ENCODE measurements around the gene DMRT1.
"Not testable (repeated sequence)": the region's sequence is repeated elsewhere in the genome, so short reads cannot be mapped to it uniquely, and the experiment has no call there.

DMRT1 gene

DNA sequence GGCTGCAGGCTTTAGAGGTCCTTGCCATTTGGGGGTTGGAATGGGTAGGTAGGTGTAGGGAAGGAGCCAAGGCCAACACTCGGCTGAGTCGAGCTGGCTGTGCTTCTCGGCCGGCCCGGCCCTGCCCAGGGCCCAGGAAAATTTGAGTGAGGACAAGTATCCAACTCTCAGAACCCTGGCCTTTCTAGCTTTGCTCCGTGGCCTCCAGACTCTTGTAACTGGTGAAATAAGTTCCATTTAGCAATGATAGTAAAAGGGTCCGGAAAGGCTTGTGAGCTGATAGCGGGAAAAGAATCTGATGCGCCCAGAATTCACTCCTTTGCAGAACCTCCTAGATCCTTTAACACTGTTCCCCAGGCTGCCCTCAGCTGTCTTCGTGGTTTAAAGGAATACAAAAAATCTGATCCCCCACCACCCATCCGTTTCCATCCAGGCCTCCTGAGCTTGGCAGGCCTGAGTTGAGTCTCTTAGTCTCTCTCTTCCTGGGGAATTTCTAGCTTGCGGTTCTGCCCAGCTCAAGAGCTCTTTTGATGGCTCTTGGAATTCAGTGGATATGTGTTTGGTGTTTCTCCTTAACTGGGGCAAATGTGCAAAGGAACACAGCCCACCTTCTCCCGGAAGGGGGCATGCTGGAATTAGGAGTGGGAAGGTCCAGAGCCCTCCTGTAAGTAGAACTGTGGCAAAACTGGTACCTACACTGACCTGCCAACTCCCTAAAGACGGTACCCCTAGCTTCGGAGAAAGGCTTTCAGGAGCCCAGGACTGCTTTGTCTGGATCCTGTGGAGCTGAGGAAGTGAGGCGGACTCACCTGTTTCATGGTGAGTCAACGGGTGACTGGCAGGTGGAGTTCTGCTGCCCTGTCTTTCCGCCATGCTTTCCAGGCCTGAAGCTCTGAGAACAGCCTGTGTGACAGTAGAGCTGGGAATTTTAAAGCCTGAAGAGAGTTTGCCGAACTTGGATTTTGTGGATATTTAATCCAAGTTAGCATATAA lies 136.6 kb downstream of the DMRT1 start:
- DNase-seq (ENCODE audit: low read depth, low spot score): no peak
- H3K4me3 ChIP-seq (ENCODE audit: low read length): no peak overlapping the region

DNA sequence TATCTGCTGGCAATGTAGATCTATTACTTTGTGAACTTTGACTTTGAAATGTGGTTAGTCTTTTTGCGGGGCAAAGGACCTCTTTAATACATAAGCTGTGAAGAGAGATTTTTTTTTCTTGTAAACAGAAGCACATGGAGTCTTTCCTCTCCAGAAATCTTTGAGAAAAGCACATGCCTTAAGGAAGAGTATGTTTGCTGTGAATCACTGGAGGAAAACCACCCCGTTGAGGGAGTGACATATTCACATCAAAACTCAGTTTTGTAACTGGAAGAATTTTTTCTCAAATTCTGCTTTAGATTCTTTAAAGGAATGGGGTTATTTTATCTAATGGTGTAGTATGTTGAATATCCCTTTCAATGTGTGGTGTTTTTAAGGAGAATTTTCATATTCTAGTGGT lies 138.5 kb downstream of the DMRT1 start:
- DNase-seq (ENCODE audit: low read depth, low spot score): no peak
- no peak overlapping the region for H3K4me3 ChIP-seq (ENCODE audit: low read length)

DNA sequence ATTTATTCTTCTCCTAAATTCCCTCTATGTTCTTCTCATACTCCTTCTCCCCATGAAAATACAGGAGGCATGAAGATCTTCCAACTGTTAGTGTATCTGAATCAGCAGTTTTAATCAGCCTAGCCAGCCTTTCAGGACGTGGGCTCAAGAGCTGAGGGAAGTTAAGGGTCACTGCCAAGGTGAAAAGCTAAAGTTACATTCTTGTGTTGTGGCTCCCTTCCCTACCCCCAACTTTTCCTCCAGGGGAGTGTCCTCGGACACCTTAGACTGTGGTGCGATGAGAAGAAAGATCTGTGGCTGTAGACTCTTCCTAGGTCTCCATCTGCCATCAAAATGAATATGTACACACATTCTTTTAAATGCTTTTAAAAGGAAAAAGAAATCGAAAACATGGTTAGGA lies 139.1 kb downstream of the DMRT1 start:
- no peak overlapping the region for H3K4me3 ChIP-seq (ENCODE audit: low read length)
- DNase-seq (ENCODE audit: low read depth, low spot score): no peak

DNA sequence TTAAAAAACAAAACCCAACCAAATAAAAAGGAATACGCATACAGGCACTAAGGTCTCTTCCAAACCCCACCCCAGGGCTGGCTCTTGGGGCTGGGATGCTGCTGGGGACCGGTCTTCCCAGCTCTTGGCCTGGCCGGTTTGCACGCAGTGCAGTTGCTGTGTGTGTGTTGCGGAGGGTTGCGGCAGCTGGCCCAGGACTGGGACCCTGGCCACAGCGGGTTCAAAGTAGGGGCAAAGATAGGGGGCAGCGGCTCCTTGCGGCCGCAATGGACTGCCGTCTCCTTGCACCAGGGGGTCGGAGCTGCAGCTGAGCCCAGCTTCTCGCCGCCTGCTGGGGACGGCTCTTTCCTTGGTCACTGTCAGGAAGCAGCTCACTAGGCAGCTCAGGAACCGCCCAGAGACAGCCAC lies 140.0 kb downstream of the DMRT1 start:
- no peak overlapping the region for H3K4me3 ChIP-seq (ENCODE audit: low read length)
- no peak for DNase-seq (ENCODE audit: low read depth, low spot score)

DNA sequence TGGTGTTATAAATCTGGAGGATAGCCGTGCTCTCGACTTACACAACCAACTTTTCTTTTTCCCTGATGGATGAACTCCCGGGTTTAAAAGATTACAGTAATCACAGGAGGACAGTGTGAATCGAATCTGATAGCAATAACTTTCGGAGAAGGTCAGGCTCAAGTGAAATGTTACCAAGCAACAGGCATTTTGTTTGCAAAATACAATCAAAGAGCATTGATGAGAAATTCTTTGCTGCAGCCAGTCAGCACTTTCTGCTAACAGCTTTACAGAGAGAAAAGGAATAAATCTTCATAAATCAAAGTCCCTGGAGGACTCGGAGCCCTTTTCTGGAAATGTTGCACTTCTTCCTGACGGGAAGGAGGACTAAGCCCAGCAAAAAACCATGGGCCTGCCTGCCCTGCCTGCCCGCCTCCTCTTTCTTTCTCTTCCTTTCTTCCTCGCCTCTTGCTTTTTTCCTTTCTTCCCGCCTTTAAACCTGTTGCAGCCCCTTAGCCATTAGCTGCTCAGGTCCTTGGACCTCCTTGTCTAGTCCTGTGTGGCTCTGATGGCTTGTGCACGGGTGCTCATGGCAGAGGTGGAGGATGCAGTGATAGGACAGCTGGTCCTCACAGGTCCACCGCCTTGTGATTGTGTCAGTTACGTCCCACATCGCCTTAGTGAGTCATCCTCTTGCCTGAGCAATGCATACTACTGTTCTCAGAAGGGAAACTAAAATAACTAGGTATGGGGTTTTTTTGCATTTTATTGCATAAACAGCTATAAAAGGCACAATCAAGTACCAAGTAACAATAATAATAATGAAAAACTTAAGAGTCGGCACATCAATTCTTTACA lies 141.1 kb downstream of the DMRT1 start:
- no peak overlapping the region for H3K4me3 ChIP-seq (ENCODE audit: low read length)
- no peak for DNase-seq (ENCODE audit: low read depth, low spot score)

DNA sequence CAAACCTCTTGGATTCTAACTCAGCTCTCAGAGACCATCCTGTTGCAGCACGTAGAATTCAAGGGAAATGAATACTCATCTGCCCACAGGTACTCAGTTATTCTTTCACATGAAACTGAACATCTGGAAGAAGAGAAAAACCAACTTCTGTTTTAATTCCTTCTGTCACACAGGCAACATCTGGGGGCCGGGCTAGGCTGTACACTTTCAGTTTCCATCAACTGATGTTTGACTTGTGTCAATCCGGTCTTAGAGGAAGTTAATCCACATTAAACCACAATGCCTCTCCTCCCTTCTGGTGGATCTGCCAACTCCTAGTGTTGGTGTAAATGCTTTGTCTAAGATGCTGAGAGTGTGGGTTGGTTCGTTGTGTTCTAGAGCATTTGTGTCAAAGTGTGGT lies 152.5 kb downstream of the DMRT1 start:
- DNase-seq (ENCODE audit: low read depth, low spot score): peak; percentile 29
- H3K4me3 ChIP-seq (ENCODE audit: low read length): no peak overlapping the region

DNA sequence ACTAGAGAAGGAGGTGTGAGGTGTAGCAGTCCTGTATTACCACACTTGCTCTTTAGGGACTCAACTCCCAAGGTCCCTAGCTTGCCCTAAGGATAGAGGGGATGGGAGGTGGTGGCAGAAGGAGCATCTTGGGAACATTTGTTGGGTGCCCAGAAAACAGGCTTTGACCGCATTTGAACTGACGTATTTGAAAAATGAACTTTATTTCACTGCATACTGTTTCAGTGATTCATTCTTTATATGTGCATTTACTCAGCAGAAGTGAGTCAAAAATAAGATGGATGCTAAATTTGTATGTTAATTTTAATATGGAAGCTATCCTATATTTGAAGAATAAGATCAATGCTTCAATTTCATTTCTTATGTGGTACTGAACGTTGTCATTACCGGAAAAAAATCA lies 153.7 kb downstream of the DMRT1 start:
- H3K4me3 ChIP-seq (ENCODE audit: low read length): no peak overlapping the region
- DNase-seq (ENCODE audit: low read depth, low spot score): no peak

DNA sequence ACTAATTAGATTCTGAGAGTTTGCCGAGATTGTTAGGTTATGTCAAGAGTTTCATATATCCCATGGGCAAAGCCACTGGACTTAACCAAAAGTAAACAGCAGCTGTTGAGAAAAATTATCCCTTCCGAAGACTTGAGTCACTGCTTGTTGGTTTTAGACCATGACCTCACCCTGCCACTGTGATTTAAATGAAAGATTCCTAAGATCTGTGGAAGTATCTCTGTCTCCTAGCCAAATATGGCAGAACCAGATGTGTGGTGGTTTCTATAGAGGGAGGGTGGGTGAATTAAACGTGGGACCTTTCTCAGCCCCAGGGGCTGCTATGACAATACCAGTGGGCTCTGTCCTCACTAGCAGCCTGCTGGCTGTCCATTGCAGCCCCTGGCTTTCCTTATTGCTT lies 154.3 kb downstream of the DMRT1 start:
- DNase-seq (ENCODE audit: low read depth, low spot score): no peak
- H3K4me3 ChIP-seq (ENCODE audit: low read length): no peak overlapping the region

DNA sequence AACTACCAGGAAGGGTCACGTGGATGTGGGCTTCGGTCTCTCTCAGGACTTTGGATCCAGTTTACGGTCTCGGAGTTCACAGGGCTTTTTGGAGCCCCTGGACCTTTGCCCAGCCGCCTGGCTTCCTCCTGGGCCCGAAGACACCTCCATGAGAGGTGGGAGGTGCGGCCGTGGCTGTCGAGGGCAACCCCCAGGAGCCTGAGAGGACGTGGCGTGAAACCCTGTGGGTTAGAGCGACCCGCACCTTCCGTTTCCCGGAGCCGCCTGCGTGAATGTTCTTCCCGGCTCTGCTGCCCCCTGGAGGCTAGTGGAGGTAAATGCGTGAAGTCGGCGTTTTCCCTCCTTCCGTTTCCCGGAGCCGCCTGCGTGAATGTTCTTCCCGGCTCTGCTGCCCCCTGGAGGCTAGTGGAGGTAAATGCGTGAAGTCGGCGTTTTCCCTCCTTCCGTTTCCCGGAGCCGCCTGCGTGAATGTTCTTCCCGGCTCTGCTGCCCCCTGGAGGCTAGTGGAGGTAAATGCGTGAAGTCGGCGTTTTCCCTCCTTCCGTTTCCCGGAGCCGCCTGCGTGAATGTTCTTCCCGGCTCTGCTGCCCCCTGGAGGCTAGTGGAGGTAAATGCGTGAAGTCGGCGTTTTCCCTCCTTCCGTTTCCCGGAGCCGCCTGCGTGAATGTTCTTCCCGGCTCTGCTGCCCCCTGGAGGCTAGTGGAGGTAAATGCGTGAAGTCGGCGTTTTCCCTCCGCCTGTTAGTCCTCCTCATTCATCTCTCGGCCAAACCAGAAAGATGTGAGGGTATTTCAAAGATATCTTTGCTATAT lies 157.0 kb downstream of the DMRT1 start:
- not testable (repeated sequence) for DNase-seq (ENCODE audit: low read depth, low spot score); H3K4me3 ChIP-seq (ENCODE audit: low read length)

DNA sequence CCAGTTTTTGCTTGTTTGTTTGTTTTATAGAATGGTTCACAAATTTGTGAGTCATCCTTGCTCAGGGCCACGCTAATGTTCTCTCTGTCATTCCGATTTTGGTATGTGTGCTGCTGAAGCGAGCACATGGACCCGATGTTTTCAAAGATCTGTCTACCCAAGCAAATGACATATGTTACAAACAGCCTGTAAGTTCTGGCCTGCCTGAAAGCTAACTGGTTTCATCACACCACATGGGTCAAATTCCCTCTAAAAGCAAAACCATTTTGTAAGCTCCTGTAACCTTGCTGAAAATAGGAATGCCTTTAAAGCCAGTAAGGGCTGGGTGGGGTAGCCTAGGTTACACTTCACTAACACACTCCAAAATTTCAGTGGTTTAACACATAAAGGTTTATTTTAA lies 160.3 kb downstream of the DMRT1 start:
- DNase-seq (ENCODE audit: low read depth, low spot score): no peak

DNA sequence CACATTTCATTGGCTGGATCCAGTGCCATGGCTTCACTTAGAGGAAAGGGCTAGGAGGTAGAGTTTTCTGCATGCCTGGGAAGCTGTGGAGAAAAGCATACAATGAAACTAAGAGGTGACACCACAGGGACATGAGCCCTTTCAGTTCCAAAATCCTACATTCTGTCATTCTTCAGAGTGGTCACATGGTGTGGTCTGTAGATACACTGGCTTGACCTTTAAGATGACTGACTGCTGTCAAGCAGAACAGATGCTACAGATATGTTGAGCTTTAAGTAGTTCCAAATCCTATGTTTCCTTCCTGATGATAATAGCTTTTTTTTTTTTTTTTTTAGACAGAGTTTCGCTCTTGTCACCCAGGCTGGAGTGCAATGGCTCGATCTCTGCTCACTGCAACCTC lies 161.2 kb downstream of the DMRT1 start:
- DNase-seq (ENCODE audit: low read depth, low spot score): no peak
- H3K4me3 ChIP-seq (ENCODE audit: low read length): no peak overlapping the region

More for the DNA sequence above, 160.3 kb downstream of the DMRT1 start:
- no peak overlapping the region for H3K4me3 ChIP-seq (ENCODE audit: low read length)

DNA sequence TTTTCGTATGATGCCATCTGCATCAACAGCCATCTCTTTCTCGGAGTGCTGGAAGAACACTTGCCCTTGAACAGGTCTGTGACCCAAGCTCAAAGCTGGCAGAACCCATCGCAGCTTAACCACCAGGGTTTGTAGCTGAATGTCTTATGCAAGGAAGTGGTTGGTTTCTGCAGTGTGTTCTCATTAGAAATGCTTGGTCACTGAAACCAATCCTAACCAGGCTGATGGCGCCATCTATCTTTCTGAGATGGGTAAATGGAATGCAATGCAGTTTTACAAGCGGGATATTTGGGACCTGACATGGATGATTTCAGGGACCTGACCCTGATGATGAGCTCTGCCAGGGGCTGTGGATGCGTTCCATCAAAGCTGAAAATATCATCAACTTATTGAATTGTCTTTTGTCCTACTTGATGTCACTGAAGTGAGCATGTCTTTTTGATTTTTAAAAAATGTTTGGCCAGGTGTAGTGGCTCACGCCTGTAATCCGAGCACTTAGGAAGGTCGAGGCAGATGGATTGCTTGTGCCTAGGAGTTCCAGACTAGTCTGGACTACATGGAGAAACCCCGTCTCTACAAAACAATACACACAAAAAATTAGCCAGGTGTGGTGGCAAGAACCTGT lies 163.7 kb downstream of the DMRT1 start:
- H3K4me3 ChIP-seq (ENCODE audit: low read length): no peak overlapping the region
- peak; percentile 91 for DNase-seq (ENCODE audit: low read depth, low spot score)

DNA sequence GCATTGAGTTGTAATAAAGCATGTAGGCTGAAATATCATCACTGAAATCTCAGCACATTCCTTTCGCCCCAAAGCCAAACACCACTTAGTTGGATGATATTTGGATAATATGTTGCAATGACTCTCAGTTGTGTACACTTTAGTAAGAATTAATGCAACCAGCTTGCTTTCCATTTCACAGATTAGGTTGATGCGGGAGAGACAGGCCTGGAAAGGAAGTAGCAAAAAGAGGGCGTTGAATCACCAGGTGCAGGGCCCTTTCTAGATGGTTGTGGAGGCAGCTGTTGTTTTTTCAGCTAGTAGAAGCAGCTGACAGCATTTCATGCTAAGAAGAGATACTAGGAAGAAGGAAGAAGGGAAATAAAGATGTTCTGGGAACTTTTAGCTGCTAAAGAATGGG lies 165.8 kb downstream of the DMRT1 start:
- DNase-seq (ENCODE audit: low read depth, low spot score): peak; percentile 32
- H3K4me3 ChIP-seq (ENCODE audit: low read length): no peak overlapping the region

DNA sequence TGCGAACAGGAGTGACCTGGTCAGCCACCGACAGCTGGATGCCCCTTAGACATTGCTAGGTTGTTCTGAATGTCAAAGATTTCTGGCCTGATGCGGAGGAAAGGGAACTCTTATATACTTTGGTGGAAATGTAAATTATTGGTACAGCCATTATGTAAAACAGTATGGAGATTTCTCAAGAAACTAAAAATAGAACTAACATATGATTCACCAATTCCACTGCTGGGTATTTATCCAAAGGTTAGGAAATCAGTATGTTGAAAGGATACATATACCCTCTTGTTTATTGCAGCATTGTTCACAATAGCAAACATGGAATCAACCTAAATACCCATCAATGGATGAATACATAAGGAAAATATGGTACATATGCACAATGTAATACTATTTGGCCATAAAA lies 166.7 kb downstream of the DMRT1 start:
- no peak overlapping the region for H3K4me3 ChIP-seq (ENCODE audit: low read length)
- DNase-seq (ENCODE audit: low read depth, low spot score): no peak

DNA sequence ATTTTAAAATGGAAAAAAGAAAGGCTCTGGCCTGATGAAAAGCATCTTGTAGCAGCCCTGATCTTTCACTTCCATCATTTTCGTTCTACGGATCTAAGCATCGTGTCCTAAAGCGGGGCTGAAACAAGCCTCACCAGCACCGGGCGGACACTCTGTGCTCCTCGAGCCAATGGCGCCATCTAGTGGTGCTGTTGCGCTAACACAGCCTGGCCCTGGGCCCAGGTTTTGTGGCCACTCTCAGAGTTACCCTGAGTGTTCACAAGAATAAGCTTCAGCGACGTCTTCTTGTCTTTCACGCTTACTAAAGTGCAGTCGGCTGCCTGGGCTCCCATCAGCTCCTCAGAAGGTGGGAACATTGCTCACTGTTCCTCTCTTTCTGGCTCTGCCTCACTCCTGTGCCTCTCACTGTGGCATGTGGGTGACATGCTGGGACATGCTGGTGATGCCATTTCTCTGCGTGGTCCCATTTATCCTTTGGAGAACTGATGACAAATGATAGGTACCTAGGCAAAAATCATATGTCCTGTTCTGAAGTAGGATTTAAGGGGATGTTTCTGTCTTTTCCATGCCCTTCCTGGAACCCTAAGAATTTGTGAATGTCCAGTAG lies 167.7 kb downstream of the DMRT1 start:
- H3K4me3 ChIP-seq (ENCODE audit: low read length): no peak overlapping the region
- peak; percentile 64 for DNase-seq (ENCODE audit: low read depth, low spot score)

DNA sequence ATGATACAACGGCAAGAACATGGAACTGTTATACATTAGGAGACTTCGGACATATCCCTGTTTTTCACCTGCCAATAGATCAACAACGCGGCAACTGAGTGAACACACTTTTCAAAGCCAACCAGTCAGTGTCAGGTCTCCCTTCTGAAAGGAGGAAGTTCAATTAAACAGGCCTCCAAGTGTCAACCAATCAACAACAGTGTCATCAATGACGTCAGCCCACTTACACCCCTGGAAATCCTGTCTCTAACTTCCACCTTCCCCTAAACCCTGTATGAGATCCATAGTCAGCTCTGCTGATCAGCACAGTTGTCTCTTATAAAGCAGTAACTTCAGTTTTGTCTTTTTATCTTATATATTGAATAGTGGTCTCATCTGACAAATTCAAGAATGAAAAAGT lies 171.5 kb downstream of the DMRT1 start:
- H3K4me3 ChIP-seq (ENCODE audit: low read length): no peak overlapping the region
- peak; percentile 15 for DNase-seq (ENCODE audit: low read depth, low spot score)

DNA sequence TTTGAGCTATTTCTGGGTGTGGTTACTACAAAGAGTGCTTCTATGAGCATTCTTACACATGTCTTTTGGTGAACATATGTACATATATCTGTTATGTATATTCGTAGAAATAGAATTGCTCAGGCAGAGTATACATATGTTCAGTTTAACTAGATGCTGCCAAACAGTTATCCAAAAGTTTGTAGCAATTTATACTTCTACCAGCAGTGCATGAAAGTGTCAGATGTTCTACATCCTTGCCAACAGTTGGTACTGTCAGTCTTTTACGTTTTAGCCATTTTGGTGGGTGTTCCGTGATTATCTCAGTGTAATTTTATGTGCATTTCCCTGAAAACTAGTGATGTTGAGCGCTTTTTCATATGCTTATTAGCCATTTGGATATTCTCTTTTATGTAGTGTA lies 172.7 kb downstream of the DMRT1 start:
- no peak overlapping the region for H3K4me3 ChIP-seq (ENCODE audit: low read length)
- no peak for DNase-seq (ENCODE audit: low read depth, low spot score)

DNA sequence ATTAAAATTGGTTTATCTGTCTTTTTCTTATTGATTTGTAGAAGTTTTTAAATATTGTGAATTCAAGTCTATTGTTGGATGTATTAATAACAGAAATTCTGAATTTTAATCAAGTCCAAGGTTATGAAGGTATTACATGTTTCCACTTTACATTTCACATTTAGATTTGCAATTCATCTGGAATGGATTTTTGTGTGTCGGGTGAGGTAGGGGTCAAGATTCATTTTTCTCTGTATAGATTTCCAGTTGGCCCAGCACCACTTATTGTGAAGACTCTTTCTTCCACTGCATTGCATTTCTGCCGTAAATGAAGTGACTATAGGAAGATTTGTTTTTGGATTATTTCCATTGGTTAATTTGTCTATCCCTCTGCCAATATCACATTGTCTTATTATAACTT lies 173.1 kb downstream of the DMRT1 start:
- DNase-seq (ENCODE audit: low read depth, low spot score): no peak
- H3K4me3 ChIP-seq (ENCODE audit: low read length): no peak overlapping the region

DNA sequence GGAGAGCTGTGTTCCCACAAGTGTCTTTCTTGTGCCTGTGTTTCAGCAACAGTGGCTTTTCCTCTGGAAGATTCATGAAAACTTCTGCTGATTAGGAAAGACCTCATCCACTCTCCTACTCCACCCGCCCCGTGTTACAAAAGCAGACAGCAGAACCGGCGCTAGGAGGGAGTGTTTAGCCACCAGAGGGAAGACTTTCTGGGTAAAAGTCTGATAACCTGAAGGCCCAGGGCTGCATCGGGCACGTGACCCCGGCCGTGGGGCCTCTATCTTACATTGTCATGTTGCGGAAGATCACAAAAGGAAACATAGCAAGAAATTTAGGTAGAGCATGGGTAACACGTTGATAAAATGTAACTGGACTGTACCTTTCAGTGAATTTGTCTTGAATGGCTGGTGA lies 176.6 kb downstream of the DMRT1 start:
- DNase-seq (ENCODE audit: low read depth, low spot score): no peak
- H3K4me3 ChIP-seq (ENCODE audit: low read length): no peak overlapping the region
